22Rv1 (cell line): ENCODE measurements around the gene PTPRM.

Experiments
- ZFX ChIP-seq: fragments of 450-650 bp; IDR thresholded peaks from 2 replicates; pipeline ENCODE4 v1.6.1; 2017; ENCODE audit warnings: antibody characterized with exemption, borderline replicate concordance
- TF ChIP-seq, protein P1 (sequence below): fragments of 450-650 bp; IDR thresholded peaks from 2 replicates; pipeline ENCODE4 v1.5.1; 2017; ENCODE audit warnings: mild to moderate bottlenecking

DNA sequence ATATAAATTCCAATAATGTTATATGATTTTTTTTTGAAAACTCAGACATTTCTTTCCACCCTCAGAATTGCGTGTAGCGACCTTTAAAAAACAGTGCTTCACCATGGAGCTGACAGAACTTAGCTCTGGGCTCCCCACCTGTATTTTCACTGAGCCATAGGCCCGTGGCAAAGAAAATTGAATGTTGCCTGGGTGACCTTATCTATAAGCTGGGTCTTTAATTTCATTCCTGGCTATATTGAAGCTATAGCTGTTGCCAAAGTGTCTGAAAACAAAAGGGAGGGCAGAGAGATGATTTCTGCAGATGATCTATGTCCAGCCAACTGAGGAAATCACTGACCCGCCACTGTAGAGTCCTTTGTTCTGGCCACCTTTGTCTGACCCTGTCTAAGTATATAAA lies 411.7 kb downstream of the PTPRM start:
- TF ChIP-seq, protein P1, sequence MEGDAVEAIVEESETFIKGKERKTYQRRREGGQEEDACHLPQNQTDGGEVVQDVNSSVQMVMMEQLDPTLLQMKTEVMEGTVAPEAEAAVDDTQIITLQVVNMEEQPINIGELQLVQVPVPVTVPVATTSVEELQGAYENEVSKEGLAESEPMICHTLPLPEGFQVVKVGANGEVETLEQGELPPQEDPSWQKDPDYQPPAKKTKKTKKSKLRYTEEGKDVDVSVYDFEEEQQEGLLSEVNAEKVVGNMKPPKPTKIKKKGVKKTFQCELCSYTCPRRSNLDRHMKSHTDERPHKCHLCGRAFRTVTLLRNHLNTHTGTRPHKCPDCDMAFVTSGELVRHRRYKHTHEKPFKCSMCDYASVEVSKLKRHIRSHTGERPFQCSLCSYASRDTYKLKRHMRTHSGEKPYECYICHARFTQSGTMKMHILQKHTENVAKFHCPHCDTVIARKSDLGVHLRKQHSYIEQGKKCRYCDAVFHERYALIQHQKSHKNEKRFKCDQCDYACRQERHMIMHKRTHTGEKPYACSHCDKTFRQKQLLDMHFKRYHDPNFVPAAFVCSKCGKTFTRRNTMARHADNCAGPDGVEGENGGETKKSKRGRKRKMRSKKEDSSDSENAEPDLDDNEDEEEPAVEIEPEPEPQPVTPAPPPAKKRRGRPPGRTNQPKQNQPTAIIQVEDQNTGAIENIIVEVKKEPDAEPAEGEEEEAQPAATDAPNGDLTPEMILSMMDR = no peak
- TF ChIP-seq ZFX = no peak
